Measurements from ENCODE around the gene LFNG. TPM values are rescaled to one million over a fixed set of nuclear protein-coding genes. Genes with fewer than 3 reads are reported as not detected.
A peak's percentile ranks its signal among the peaks of the same experiment; 100 is the strongest.

Gene LFNG
- total RNA-seq, 6 experiments from 2014 or later: 1.0 to 4.3 (median 1.7) TPM

DNA sequence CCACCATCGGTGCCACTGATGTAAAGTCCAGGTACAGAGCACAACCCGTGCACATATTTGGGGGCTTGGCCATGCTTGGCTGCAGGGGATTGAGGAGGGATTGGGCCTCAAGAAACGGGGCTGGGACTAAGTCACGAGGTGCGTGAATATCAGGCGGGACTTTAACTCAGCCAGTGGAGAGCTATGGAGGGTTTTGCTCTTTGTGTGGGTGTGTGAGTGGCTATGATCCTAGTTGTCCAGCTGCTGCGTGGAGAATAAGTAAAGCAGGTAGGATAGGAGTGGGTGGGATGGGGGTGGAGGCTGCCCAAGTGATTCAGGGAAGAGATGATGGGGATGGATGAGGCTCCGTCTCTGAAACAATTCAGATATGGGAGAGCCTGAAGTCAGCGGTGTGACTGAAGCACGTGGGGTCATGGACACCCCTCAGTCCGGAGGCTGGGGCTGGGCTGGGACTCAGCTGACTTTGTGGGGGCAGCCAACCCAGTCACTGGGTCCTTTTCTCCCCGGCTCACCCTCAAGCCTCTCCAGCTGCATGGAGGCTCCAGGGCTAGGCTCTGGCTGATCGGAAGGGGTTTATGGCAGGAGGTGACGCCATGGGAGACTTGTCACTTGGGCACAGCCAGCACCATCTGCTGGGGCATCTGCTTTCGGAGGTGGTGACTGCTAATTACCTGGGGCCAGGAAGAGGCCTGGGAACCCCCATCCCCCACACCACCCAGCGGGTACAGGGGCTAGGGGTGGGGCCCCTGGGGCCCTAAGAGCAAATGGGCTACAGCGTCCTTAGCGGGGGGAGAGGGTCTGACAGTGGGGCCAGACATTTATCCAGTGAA, 1.7 kb upstream of the LFNG start:
- DNase-seq: no peak
- intact Hi-C loops (cut with DNase I): no loop called here
- no peak for TF ChIP-seq POLR2A (IDR thresholded peaks at IDR 0.05)
- TF ChIP-seq, protein P1, sequence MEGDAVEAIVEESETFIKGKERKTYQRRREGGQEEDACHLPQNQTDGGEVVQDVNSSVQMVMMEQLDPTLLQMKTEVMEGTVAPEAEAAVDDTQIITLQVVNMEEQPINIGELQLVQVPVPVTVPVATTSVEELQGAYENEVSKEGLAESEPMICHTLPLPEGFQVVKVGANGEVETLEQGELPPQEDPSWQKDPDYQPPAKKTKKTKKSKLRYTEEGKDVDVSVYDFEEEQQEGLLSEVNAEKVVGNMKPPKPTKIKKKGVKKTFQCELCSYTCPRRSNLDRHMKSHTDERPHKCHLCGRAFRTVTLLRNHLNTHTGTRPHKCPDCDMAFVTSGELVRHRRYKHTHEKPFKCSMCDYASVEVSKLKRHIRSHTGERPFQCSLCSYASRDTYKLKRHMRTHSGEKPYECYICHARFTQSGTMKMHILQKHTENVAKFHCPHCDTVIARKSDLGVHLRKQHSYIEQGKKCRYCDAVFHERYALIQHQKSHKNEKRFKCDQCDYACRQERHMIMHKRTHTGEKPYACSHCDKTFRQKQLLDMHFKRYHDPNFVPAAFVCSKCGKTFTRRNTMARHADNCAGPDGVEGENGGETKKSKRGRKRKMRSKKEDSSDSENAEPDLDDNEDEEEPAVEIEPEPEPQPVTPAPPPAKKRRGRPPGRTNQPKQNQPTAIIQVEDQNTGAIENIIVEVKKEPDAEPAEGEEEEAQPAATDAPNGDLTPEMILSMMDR (IDR thresholded peaks at IDR 0.05): no peak
- ATAC-seq: no peak
- WGBS (ENCODE audit: insufficient coverage, low coverage, low lambda C conversion rate, missing lambda C conversion rate): 35% methylated on average over 4 of the region's 18 CpGs
- Histone ChIP-seq H3K9me3 (no peaks in the 10 kb centered on the region), H3K27ac (no peak overlapping the region), H3K36me3 (no peaks in the 10 kb centered on the region), H3K27me3 (peaks cover 0 to 5% of the 10 kb centered on the region in 2 donors), H3K4me3 (no peak overlapping the region), H3K4me1 (peaks cover 0 to 6% (median 0%) of the 10 kb centered on the region in 4 donors)

DNA sequence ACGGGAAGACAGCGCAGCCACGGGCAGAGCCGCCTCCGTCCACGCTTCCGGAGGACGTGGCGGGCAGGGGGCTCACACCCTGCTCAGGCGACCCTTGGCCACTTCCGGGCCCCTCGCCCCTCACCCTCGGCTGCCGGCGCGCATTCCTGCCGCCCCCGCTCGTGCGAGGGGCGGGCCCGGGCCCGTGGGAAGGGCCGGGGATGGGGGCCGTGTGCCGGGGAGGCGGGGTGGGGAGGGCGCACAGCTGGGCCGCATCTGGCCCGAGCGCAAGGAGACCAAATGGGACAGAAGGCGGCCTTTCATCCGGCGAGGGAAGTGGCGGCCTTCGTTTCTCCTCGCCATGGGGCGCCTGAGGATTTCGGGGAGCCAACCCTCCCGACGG, 846 bp upstream of the LFNG start:
- Histone ChIP-seq H3K4me1 (peaks cover 0 to 6% (median 0%) of the 10 kb centered on the region in 4 donors), H3K9me3 (no peaks in the 10 kb centered on the region), H3K27ac (peak overlapping the region in 1 of 3 donors; percentile 51), H3K4me3 (peak overlapping the region; percentile 37 to 53 (median 48)), H3K27me3 (peaks cover 0 to 5% of the 10 kb centered on the region in 2 donors), H3K36me3 (no peaks in the 10 kb centered on the region)
- no peak for DNase-seq
- TF ChIP-seq POLR2A (IDR thresholded peaks at IDR 0.05): no peak
- TF ChIP-seq, protein P1 (IDR thresholded peaks at IDR 0.05): no peak
- no peak for ATAC-seq
- 2% methylated on average over 18 of the region's 41 CpGs for WGBS (ENCODE audit: insufficient coverage, low coverage, low lambda C conversion rate, missing lambda C conversion rate)
- intact Hi-C loops (cut with DNase I): no loop called here

DNA sequence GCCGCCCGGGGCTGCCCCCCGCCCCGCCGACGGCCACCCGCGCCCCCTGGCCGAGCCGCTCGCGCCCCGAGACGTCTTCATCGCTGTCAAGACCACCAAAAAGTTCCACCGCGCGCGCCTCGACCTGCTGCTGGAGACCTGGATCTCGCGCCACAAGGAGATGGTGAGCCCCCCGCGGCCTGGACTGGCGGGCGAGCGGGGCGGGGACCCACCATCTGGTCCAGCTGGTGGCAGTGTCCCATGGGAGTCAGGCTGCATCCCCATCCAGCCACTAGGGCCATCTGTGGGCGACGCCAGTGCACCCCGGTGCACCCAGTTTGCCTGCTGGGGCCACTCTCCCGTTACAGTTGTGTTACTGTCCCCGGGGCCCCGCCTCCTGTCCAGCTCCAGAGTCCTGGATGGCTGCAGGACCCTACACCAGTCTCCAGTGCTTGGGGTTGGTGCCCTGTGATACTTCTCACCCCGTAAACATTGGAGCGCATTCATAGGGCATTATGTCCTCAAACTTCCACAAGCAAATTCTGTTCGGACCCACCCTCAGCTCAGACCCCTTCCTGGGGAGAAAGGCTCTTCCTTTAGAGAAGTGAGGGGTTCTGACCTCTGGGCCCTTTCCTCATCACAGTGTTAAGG, 672 bp downstream of the LFNG start:
- H3K27me3 ChIP-seq: peaks cover 0 to 5% of the 10 kb centered on the region in 2 donors
- intact Hi-C loops (cut with DNase I): no loop called here
- ATAC-seq (no peak), DNase-seq (no peak)
- no peak for TF ChIP-seq POLR2A (IDR thresholded peaks at IDR 0.05)
- TF ChIP-seq, protein P1 (IDR thresholded peaks at IDR 0.05): no peak
- peaks cover 0 to 6% (median 0%) of the 10 kb centered on the region in 4 donors for H3K4me1 ChIP-seq
- WGBS (ENCODE audit: insufficient coverage, low coverage, low lambda C conversion rate, missing lambda C conversion rate): 0% methylated on average over 1 of the region's 37 CpGs
- peak overlapping the region; percentile 34 to 53 (median 37) for H3K4me3 ChIP-seq
- H3K27ac ChIP-seq: no peak overlapping the region
- H3K9me3 ChIP-seq: no peaks in the 10 kb centered on the region
- no peaks in the 10 kb centered on the region for H3K36me3 ChIP-seq

DNA sequence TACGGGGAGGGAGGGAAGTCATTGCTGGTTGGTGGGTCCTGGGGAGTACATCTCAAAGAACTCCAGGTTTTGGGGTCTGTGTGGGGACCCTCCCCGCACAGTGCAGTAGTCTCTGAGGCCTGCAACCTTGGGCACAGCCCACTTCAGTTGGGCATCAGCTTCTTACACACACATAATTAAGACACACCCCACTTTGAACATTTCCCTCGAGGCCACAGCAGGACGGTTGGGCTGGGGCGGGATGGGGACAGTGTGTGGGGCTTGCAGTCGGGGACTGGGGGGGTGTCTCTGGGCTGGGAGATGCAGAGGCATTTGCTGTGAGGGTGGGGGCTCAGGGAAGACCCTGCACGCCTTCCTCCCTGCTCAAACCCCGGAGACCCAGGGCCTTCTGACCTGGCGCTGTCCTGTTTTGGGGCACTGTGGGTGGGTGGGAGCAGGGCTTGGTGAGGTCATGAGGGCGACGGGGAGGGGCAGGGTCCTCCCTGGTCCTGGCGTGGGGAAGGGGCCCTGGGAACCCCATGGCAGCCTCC, 1.3 kb downstream of the LFNG start:
- peaks cover 0 to 5% of the 10 kb centered on the region in 2 donors for H3K27me3 ChIP-seq
- no peak overlapping the region for H3K27ac ChIP-seq
- no peaks in the 10 kb centered on the region for H3K9me3 ChIP-seq
- H3K4me1 ChIP-seq: peaks cover 0 to 6% (median 0%) of the 10 kb centered on the region in 4 donors
- 20% methylated on average over 2 of the region's 12 CpGs for WGBS (ENCODE audit: insufficient coverage, low coverage, low lambda C conversion rate, missing lambda C conversion rate)
- intact Hi-C loops (cut with DNase I): no loop called here
- DNase-seq (no peak), ATAC-seq (no peak)
- H3K36me3 ChIP-seq: no peaks in the 10 kb centered on the region
- H3K4me3 ChIP-seq: peak overlapping the region; percentile 34 to 53 (median 37)
- TF ChIP-seq POLR2A (IDR thresholded peaks at IDR 0.05): no peak
- TF ChIP-seq, protein P1 (IDR thresholded peaks at IDR 0.05): no peak
